HG03039 (cell line): ENCODE data around the gene MAD1L1.
"Not testable (repeated sequence)": the region's sequence is repeated elsewhere in the genome, so short reads cannot be mapped to it uniquely, and the experiment has no call there.

Experiments used
- ATAC-seq: cut with Tn5 transposase; IDR thresholded peaks from one replicate; pipeline ENCODE4 v1.9.1; 2021; ENCODE audit warnings: mild to moderate bottlenecking, moderate library complexity; ENCODE audit not compliant: unreplicated experiment

Gene MAD1L1

GRCh38 chr7:1936531-1937251 is 296.1 kb downstream of the MAD1L1 start:
- ATAC-seq, result no peak

- ATAC-seq, result no peak
Observed at GRCh38 chr7:1936006-1936310, 296.8 kb downstream of the MAD1L1 start.

- no peak for ATAC-seq
Observed at GRCh38 chr7:1935176-1936005, 297.4 kb downstream of the MAD1L1 start.

GRCh38 chr7:1934756-1935155 is 298.0 kb downstream of the MAD1L1 start:
- no peak for ATAC-seq

GRCh38 chr7:1934017-1934416 is 298.7 kb downstream of the MAD1L1 start:
- no peak for ATAC-seq

GRCh38 chr7:1933066-1933750 is 299.5 kb downstream of the MAD1L1 start:
- no peak for ATAC-seq

GRCh38 chr7:1931951-1932270 is 300.8 kb downstream of the MAD1L1 start:
- no peak for ATAC-seq

- ATAC-seq, result no peak
Observed at GRCh38 chr7:1931256-1931950, 301.3 kb downstream of the MAD1L1 start.

- ATAC-seq, result no peak
Observed at GRCh38 chr7:1930381-1931065, 302.2 kb downstream of the MAD1L1 start.

- not testable (repeated sequence) for ATAC-seq
Observed at GRCh38 chr7:1929349-1929925, 303.3 kb downstream of the MAD1L1 start.

- ATAC-seq, result no peak
Observed at GRCh38 chr7:1928645-1929348, 303.9 kb downstream of the MAD1L1 start.

GRCh38 chr7:1927937-1928644 is 304.7 kb downstream of the MAD1L1 start:
- ATAC-seq, result no peak

GRCh38 chr7:1926908-1927306 is 305.8 kb downstream of the MAD1L1 start:
- no peak for ATAC-seq

GRCh38 chr7:1925973-1926907 is 306.5 kb downstream of the MAD1L1 start:
- ATAC-seq, result no peak

- ATAC-seq, result no peak
Observed at GRCh38 chr7:1925349-1925748, 307.4 kb downstream of the MAD1L1 start.

- no peak for ATAC-seq
Observed at GRCh38 chr7:1924258-1924817, 308.4 kb downstream of the MAD1L1 start.

GRCh38 chr7:1923409-1924257 is 309.1 kb downstream of the MAD1L1 start:
- ATAC-seq, result no peak
